ENCODE data around the gene CHN2. TPM values are rescaled to one million over a fixed set of nuclear protein-coding genes. Genes with fewer than 3 reads are reported as not detected.

The CHN2 gene
- total RNA-seq, 1 experiment from 2014 or later, result 61.2 TPM

GRCh38 chr7:29431686-29432085 lies 237.1 kb downstream of the CHN2 start:
- CTCF ChIA-PET, result no interaction called here
- TF ChIP-seq EZH2 (IDR thresholded peaks at IDR 0.05; ENCODE audit: borderline replicate concordance, low read depth, low read length, poor library complexity, severe bottlenecking) (no peak), CTCF (conservative IDR thresholded peaks at IDR 0.05; ENCODE audit: low read depth, low read length) (no peak)
- H3K4me3 ChIP-seq (ENCODE audit: low read depth, low read length, poor library complexity, severe bottlenecking), result no peak overlapping the region

GRCh38 chr7:29432721-29433120 lies 238.1 kb downstream of the CHN2 start:
- Histone ChIP-seq H3K4me1 (ENCODE audit: insufficient read depth, low read length, poor library complexity, severe bottlenecking) (no peaks in the 10 kb centered on the region), H3K27me3 (replicated peaks; ENCODE audit: insufficient read depth, low read depth, low read length, poor library complexity) (no peaks in the 10 kb centered on the region), H3K27ac (ENCODE audit: low read depth, low read length, poor library complexity, severe bottlenecking) (no peak overlapping the region), H3K9me3 (ENCODE audit: low read depth, low read length, poor library complexity, severe bottlenecking) (no peaks in the 10 kb centered on the region), H3K36me3 (ENCODE audit: insufficient read depth, low read length, poor library complexity, severe bottlenecking) (no peaks in the 10 kb centered on the region), H3K4me3 (ENCODE audit: low read depth, low read length, poor library complexity, severe bottlenecking) (no peak overlapping the region)
- BruUV-seq (replicated peaks), result no TSS peak
- intact Hi-C loops (cut with micrococcal nuclease; ENCODE audit: unreplicated experiment), result no loop called here
- no peak for TF ChIP-seq CTCF (conservative IDR thresholded peaks at IDR 0.05; ENCODE audit: low read depth, low read length)
- TF ChIP-seq EZH2 (IDR thresholded peaks at IDR 0.05; ENCODE audit: borderline replicate concordance, low read depth, low read length, poor library complexity, severe bottlenecking), result no peak
- POLR2A ChIA-PET (ENCODE audit: low non-redundant PET), result no interaction called here
- no peak for DNase-seq (ENCODE audit: low spot score)
- CTCF ChIA-PET, result no interaction called here

More at GRCh38 chr7:29431686-29432085, 237.1 kb downstream of the CHN2 start:
- intact Hi-C loops (cut with micrococcal nuclease; ENCODE audit: unreplicated experiment), result no loop called here
- no peaks in the 10 kb centered on the region for H3K27me3 ChIP-seq (replicated peaks; ENCODE audit: insufficient read depth, low read depth, low read length, poor library complexity)
- POLR2A ChIA-PET (ENCODE audit: low non-redundant PET), result no interaction called here
- no peaks in the 10 kb centered on the region for H3K36me3 ChIP-seq (ENCODE audit: insufficient read depth, low read length, poor library complexity, severe bottlenecking)
- H3K9me3 ChIP-seq (ENCODE audit: low read depth, low read length, poor library complexity, severe bottlenecking), result no peaks in the 10 kb centered on the region
- H3K4me1 ChIP-seq (ENCODE audit: insufficient read depth, low read length, poor library complexity, severe bottlenecking), result no peaks in the 10 kb centered on the region
- no peak overlapping the region for H3K27ac ChIP-seq (ENCODE audit: low read depth, low read length, poor library complexity, severe bottlenecking)
- no peak for DNase-seq (ENCODE audit: low spot score)
- no TSS peak for BruUV-seq (replicated peaks)

- CTCF ChIA-PET, result no interaction called here
- H3K4me1 ChIP-seq (ENCODE audit: insufficient read depth, low read length, poor library complexity, severe bottlenecking), result no peaks in the 10 kb centered on the region
- no peaks in the 10 kb centered on the region for H3K9me3 ChIP-seq (ENCODE audit: low read depth, low read length, poor library complexity, severe bottlenecking)
- no TSS peak for BruUV-seq (replicated peaks)
- no peak overlapping the region for H3K27ac ChIP-seq (ENCODE audit: low read depth, low read length, poor library complexity, severe bottlenecking)
- POLR2A ChIA-PET (ENCODE audit: low non-redundant PET), result interaction anchor here (0.6 kb wide), 1 partner anchor 297 kb away, joined by 3 read pairs; no protein-coding TSS in a partner anchor
- H3K27me3 ChIP-seq (replicated peaks; ENCODE audit: insufficient read depth, low read depth, low read length, poor library complexity), result no peaks in the 10 kb centered on the region
- no peak overlapping the region for H3K4me3 ChIP-seq (ENCODE audit: low read depth, low read length, poor library complexity, severe bottlenecking)
- TF ChIP-seq EZH2 (IDR thresholded peaks at IDR 0.05; ENCODE audit: borderline replicate concordance, low read depth, low read length, poor library complexity, severe bottlenecking) (no peak), CTCF (conservative IDR thresholded peaks at IDR 0.05; ENCODE audit: low read depth, low read length) (no peak)
- intact Hi-C loops (cut with micrococcal nuclease; ENCODE audit: unreplicated experiment), result no loop called here
- DNase-seq (ENCODE audit: low spot score), result no peak
- H3K36me3 ChIP-seq (ENCODE audit: insufficient read depth, low read length, poor library complexity, severe bottlenecking), result no peaks in the 10 kb centered on the region
These were observed 239.8 kb downstream of the CHN2 start for GRCh38 chr7:29434380-29434768.

Data from A673 (cell line).